Measurements from ENCODE around the gene MMP24. TPM values are rescaled to one million over a fixed set of nuclear protein-coding genes. Genes with fewer than 3 reads are reported as not detected.

The MMP24 gene
- total RNA-seq, 1 experiment from 2014 or later = not detected

GRCh38 chr20:35319871-35320197, 93.3 kb downstream of the MMP24 start:
- intact Hi-C loops (cut with micrococcal nuclease) = no loop called here

GRCh38 chr20:35320396-35321126, 94.1 kb downstream of the MMP24 start:
- POLR2A ChIA-PET = interaction anchor here (0.6 to 12.9 kb wide), 7 partner anchors 12 to 134 kb away, joined by 3 to 468 read pairs (median 15); partner anchors contain the start of gene EIF6
- Mint-ChIP-seq H3K4me1 (ENCODE audit: insufficient read depth, unreplicated experiment) (peaks cover 37% of the 10 kb centered on the region), H3K4me3 (ENCODE audit: unreplicated experiment) (no peak overlapping the region)

More at GRCh38 chr20:35319871-35320197, 93.3 kb downstream of the MMP24 start:
- Mint-ChIP-seq H3K27me3 (ENCODE audit: insufficient read depth, unreplicated experiment) (no peaks in the 10 kb centered on the region), H3K9me3 (ENCODE audit: unreplicated experiment) (no peaks in the 10 kb centered on the region), H3K4me1 (ENCODE audit: insufficient read depth, unreplicated experiment) (peaks cover 42% of the 10 kb centered on the region), H3K4me3 (ENCODE audit: unreplicated experiment) (no peak overlapping the region), H3K27ac (ENCODE audit: low read depth, unreplicated experiment) (peak overlapping the region; percentile 87), H3K36me3 (ENCODE audit: insufficient read depth, unreplicated experiment) (peaks cover 19% of the 10 kb centered on the region)
- DNase-seq (ENCODE audit: unreplicated experiment) = peak; percentile 34
- no peak for TF ChIP-seq CTCF (IDR thresholded peaks at IDR 0.05; ENCODE audit: unreplicated experiment)
- CTCF ChIA-PET = interaction anchor here (0.9 to 8.3 kb wide), 5 partner anchors 11 to 120 kb away, joined by 3 to 163 read pairs (median 4); partner anchors contain the start of gene UQCC1
- no TSS peak for BruUV-seq (replicated peaks)
- POLR2A ChIA-PET = interaction anchor here (1.0 to 12.9 kb wide), 8 partner anchors 13 to 135 kb away, joined by 3 to 468 read pairs (median 18); partner anchors contain the start of gene EIF6

GRCh38 chr20:35325401-35325800, 98.9 kb downstream of the MMP24 start:
- H3K27me3 Mint-ChIP-seq (ENCODE audit: insufficient read depth, unreplicated experiment) = no peaks in the 10 kb centered on the region
- no peak for DNase-seq (ENCODE audit: unreplicated experiment)
- POLR2A ChIA-PET = interaction anchor here (1.0 kb wide), 1 partner anchor 19 kb away, joined by 4 read pairs; no protein-coding TSS in a partner anchor
- CTCF ChIA-PET = no interaction called here
- no peak for TF ChIP-seq CTCF (IDR thresholded peaks at IDR 0.05; ENCODE audit: unreplicated experiment)
- no peaks in the 10 kb centered on the region for H3K9me3 Mint-ChIP-seq (ENCODE audit: unreplicated experiment)
- no TSS peak for BruUV-seq (replicated peaks)
- peaks cover 36% of the 10 kb centered on the region for H3K4me1 Mint-ChIP-seq (ENCODE audit: insufficient read depth, unreplicated experiment)
- H3K36me3 Mint-ChIP-seq (ENCODE audit: insufficient read depth, unreplicated experiment) = peaks cover 12% of the 10 kb centered on the region
- no peak overlapping the region for H3K4me3 Mint-ChIP-seq (ENCODE audit: unreplicated experiment)
- H3K27ac Mint-ChIP-seq (ENCODE audit: low read depth, unreplicated experiment) = peak overlapping the region; percentile 73
- intact Hi-C loops (cut with micrococcal nuclease) = no loop called here

More at GRCh38 chr20:35320396-35321126, 94.1 kb downstream of the MMP24 start:
- CTCF ChIA-PET = interaction anchor here (0.5 to 8.3 kb wide), 9 partner anchors 10 to 222 kb away, joined by 3 to 163 read pairs (median 4); partner anchors contain the start of gene UQCC1
- H3K9me3 Mint-ChIP-seq (ENCODE audit: unreplicated experiment) = no peaks in the 10 kb centered on the region
- TF ChIP-seq CTCF (IDR thresholded peaks at IDR 0.05; ENCODE audit: unreplicated experiment) = no peak
- intact Hi-C loops (cut with micrococcal nuclease) = no loop called here
- no TSS peak for BruUV-seq (replicated peaks)
- peak overlapping the region; percentile 87 for H3K27ac Mint-ChIP-seq (ENCODE audit: low read depth, unreplicated experiment)
- peak; percentile 44 for DNase-seq (ENCODE audit: unreplicated experiment)
- H3K27me3 Mint-ChIP-seq (ENCODE audit: insufficient read depth, unreplicated experiment) = no peaks in the 10 kb centered on the region
- peaks cover 14% of the 10 kb centered on the region for H3K36me3 Mint-ChIP-seq (ENCODE audit: insufficient read depth, unreplicated experiment)

- peaks cover 34% of the 10 kb centered on the region for H3K4me1 Mint-ChIP-seq (ENCODE audit: insufficient read depth, unreplicated experiment)
- H3K9me3 Mint-ChIP-seq (ENCODE audit: unreplicated experiment) = no peaks in the 10 kb centered on the region
- TF ChIP-seq CTCF (IDR thresholded peaks at IDR 0.05; ENCODE audit: unreplicated experiment) = no peak
- no peaks in the 10 kb centered on the region for H3K27me3 Mint-ChIP-seq (ENCODE audit: insufficient read depth, unreplicated experiment)
- H3K27ac Mint-ChIP-seq (ENCODE audit: low read depth, unreplicated experiment) = peak overlapping the region; percentile 73
- intact Hi-C loops (cut with micrococcal nuclease) = no loop called here
- POLR2A ChIA-PET = interaction anchor here (0.8 to 11.2 kb wide), 4 partner anchors 8 to 18 kb away, joined by 3 to 227 read pairs (median 6); no protein-coding TSS in a partner anchor
- CTCF ChIA-PET = interaction anchor here (1.2 to 1.4 kb wide), 2 partner anchors 22 to 121 kb away, joined by 7 to 8 read pairs; no protein-coding TSS in a partner anchor
- no peak for DNase-seq (ENCODE audit: unreplicated experiment)
- H3K4me3 Mint-ChIP-seq (ENCODE audit: unreplicated experiment) = no peak overlapping the region
- no TSS peak for BruUV-seq (replicated peaks)
- H3K36me3 Mint-ChIP-seq (ENCODE audit: insufficient read depth, unreplicated experiment) = peaks cover 7% of the 10 kb centered on the region
Observed at GRCh38 chr20:35326021-35326739, 99.7 kb downstream of the MMP24 start.
